Uterus (tissue), 4 donors: ENCODE measurements around the gene ARMH4. TPM values are rescaled to one million over a fixed set of nuclear protein-coding genes. Genes with fewer than 3 reads are reported as not detected.

Experiments used
- DNase-seq, 2 donors: peaks; one replicate each; pipeline ENCODE4 v3.0.0-alpha.2; 2019 to 2020
- H3K27ac ChIP-seq, 2 donors: fragments of 200-600 bp; sonication (generic); 1 replicate in 1 of 2; 2 replicates in 1 of 2; pipeline ENCODE4 v1.5.1; 2016 to 2018
- H3K27me3 ChIP-seq, 2 donors: fragments of 200-600 bp; sonication (generic); one replicate each; pipeline ENCODE4 v1.5.1; 2018 to 2019; ENCODE audit warnings: control low read depth in 1 of 2
- H3K36me3 ChIP-seq, 2 donors: fragments of 200-600 bp; sonication (generic); one replicate each; pipeline ENCODE4 v1.5.1; 2019; ENCODE audit warnings: control low read depth in 1 of 2
- H3K4me1 ChIP-seq, 2 donors: fragments of 200-600 bp; sonication (generic); one replicate each; pipeline ENCODE4 v1.5.1; 2018 to 2019; ENCODE audit warnings: control low read depth in 1 of 2
- H3K4me3 ChIP-seq, 2 donors: fragments of 200-600 bp; sonication (generic); 1 replicate in 1 of 2; 2 replicates in 1 of 2; pipeline ENCODE4 v1.5.1; 2018 to 2019; ENCODE audit warnings: mild to moderate bottlenecking in 1 of 2
- H3K9me3 ChIP-seq, 2 donors: fragments of 200-600 bp; sonication (generic); one replicate each; pipeline ENCODE4 v1.5.1; 2019; ENCODE audit warnings: control low read depth in 1 of 2
- POLR2A ChIP-seq, 2 donors: fragments of 450-650 bp; IDR thresholded peaks; one replicate each; pipeline ENCODE4 v1.6.1; 2016; ENCODE audit warnings: antibody characterized with exemption in 2 of 2, mild to moderate bottlenecking in 1 of 2, moderate library complexity in 1 of 2
- intact Hi-C: fragments of 100-400 bp; cut with DNase I; formaldehyde crosslinking; loops from one replicate; pipeline ENCODE4 v1.15.1; 2023; ENCODE audit warnings: low total_unique reads
- total RNA-seq, 4 donors: library from RNA; depleted of rRNA in 3 of 4; stranded (reverse); fragments of >200 nt in 3 of 4; gene quantifications; one replicate each; pipeline versions ENCODE4 v1.1.0 to v1.2.4, GENCODE V29; 2014 to 2023
- TF ChIP-seq, protein P1 (sequence below), 4 experiments: fragments of 200-600 bp in 2 of 4; fragments of 450-650 bp in 2 of 4; sonication (generic) in 2 of 4; IDR thresholded peaks; one replicate each; pipeline ENCODE4 v1.5.1; 2016 to 2019; ENCODE audit warnings: antibody characterized with exemption in 4 of 4, mild to moderate bottlenecking in 2 of 4, moderate library complexity in 1 of 4
- donor health status: DM: yes; HTN: yes; CAD: no.

ARMH4 gene
- total RNA-seq, 4 donors from 2014 or later: 8.2 to 49.9 (median 11.2) TPM

DNA sequence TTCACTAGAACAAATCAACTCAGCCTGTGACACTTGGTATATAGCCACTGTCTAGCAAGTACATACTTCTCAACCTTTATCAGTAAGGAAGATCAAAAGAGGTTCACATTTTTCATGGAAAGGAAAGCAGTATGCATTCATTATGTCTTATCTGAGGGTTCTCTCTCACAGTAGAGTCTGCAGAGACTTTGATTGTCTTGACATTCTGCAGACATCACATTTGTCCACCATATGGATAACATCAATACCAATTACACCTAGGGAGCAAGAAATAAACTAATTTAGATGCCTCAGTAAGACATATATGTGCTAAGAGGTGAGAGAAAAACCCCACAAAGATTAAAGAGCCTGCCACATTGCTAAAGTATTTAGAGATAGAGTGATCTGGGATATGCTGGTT is 175.3 kb downstream of the ARMH4 start:
- intact Hi-C loops: no loop called here
- Histone ChIP-seq H3K36me3 (no peaks in the 10 kb centered on the region), H3K4me1 (no peaks in the 10 kb centered on the region), H3K27ac (no peak overlapping the region), H3K4me3 (no peak overlapping the region), H3K9me3 (no peaks in the 10 kb centered on the region), H3K27me3 (no peaks in the 10 kb centered on the region)
- no peak for TF ChIP-seq POLR2A (IDR thresholded peaks at IDR 0.05)
- TF ChIP-seq, protein P1, sequence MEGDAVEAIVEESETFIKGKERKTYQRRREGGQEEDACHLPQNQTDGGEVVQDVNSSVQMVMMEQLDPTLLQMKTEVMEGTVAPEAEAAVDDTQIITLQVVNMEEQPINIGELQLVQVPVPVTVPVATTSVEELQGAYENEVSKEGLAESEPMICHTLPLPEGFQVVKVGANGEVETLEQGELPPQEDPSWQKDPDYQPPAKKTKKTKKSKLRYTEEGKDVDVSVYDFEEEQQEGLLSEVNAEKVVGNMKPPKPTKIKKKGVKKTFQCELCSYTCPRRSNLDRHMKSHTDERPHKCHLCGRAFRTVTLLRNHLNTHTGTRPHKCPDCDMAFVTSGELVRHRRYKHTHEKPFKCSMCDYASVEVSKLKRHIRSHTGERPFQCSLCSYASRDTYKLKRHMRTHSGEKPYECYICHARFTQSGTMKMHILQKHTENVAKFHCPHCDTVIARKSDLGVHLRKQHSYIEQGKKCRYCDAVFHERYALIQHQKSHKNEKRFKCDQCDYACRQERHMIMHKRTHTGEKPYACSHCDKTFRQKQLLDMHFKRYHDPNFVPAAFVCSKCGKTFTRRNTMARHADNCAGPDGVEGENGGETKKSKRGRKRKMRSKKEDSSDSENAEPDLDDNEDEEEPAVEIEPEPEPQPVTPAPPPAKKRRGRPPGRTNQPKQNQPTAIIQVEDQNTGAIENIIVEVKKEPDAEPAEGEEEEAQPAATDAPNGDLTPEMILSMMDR (IDR thresholded peaks at IDR 0.05): no peak
- no peak for DNase-seq

DNA sequence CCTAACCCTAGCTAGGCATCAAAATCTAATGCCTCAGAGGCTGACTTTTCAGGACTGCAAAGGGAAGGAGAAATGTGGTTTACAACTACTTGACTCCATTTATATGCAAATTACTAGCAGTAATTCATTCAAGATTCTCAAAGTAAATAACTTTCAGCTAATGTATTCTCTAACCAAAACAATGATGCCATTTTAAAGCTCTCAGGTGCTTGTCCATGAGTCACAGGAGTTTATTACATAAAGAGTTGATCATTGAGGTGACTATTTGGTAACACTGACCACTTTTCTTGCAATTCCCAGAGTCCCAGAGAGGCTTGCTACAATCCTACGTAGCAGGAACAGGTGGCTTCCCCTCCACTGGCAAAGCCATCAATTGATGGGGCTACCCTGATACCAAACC is 177.1 kb downstream of the ARMH4 start:
- H3K36me3 ChIP-seq: no peaks in the 10 kb centered on the region
- no peaks in the 10 kb centered on the region for H3K9me3 ChIP-seq
- H3K4me3 ChIP-seq: no peak overlapping the region
- no peak for DNase-seq
- H3K27ac ChIP-seq: no peak overlapping the region
- H3K4me1 ChIP-seq: no peaks in the 10 kb centered on the region
- no peak for TF ChIP-seq POLR2A (IDR thresholded peaks at IDR 0.05)
- TF ChIP-seq, protein P1 (IDR thresholded peaks at IDR 0.05): no peak
- H3K27me3 ChIP-seq: no peaks in the 10 kb centered on the region
- intact Hi-C loops: no loop called here

DNA sequence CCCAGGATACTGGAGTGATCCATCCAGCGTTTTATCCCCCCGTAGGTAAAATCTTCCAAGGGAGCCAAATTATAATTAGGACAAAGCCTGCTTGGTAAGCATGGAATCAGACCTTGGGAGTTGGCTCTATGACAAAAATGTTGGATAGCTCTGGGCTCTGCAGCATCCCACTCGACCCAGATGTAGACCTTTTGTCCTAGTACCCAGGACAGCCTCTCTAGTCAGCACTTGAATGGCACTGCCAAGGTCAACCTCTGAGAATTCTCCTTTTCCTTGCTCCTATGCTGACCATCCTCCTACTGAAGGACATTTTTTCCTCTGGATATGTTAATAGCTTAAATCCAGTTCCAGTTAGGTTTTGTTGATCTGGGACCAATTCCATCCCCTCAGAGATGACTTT is 181.4 kb downstream of the ARMH4 start:
- Histone ChIP-seq H3K4me1 (no peaks in the 10 kb centered on the region), H3K9me3 (no peaks in the 10 kb centered on the region), H3K27ac (no peak overlapping the region), H3K4me3 (no peak overlapping the region), H3K36me3 (no peaks in the 10 kb centered on the region), H3K27me3 (no peaks in the 10 kb centered on the region)
- DNase-seq: no peak
- intact Hi-C loops: no loop called here
- TF ChIP-seq POLR2A (IDR thresholded peaks at IDR 0.05): no peak
- TF ChIP-seq, protein P1 (IDR thresholded peaks at IDR 0.05): no peak

GRCh38 chr14:57970175-57970574 is 181.8 kb downstream of the ARMH4 start:
- Histone ChIP-seq H3K36me3 (no peaks in the 10 kb centered on the region), H3K27ac (no peak overlapping the region), H3K9me3 (no peaks in the 10 kb centered on the region), H3K4me1 (no peaks in the 10 kb centered on the region), H3K27me3 (no peaks in the 10 kb centered on the region), H3K4me3 (no peak overlapping the region)
- TF ChIP-seq POLR2A (IDR thresholded peaks at IDR 0.05): no peak
- TF ChIP-seq, protein P1 (IDR thresholded peaks at IDR 0.05): no peak
- DNase-seq: no peak
- intact Hi-C loops: no loop called here

GRCh38 chr14:57963071-57963470 is 188.9 kb downstream of the ARMH4 start:
- peaks cover 0 to 12% of the 10 kb centered on the region in 2 donors for H3K4me1 ChIP-seq
- no peaks in the 10 kb centered on the region for H3K36me3 ChIP-seq
- no peak for TF ChIP-seq POLR2A (IDR thresholded peaks at IDR 0.05)
- TF ChIP-seq, protein P1 (IDR thresholded peaks at IDR 0.05): no peak
- peak in 1 of 2 donors; percentile 24 for DNase-seq
- H3K4me3 ChIP-seq: no peak overlapping the region
- H3K9me3 ChIP-seq: no peaks in the 10 kb centered on the region
- no peaks in the 10 kb centered on the region for H3K27me3 ChIP-seq
- intact Hi-C loops: no loop called here
- peak overlapping the region; percentile 58 to 85 for H3K27ac ChIP-seq
